K562 (cell line): ENCODE results near the gene KCNAB1. TPM values are rescaled to one million over a fixed set of nuclear protein-coding genes. Genes with fewer than 3 reads are reported as not detected.

Experiments used
- ATAC-seq: fragments of 200-7000 bp; cut with Tn5 transposase; 3 replicates; pipeline ENCODE4 v1.9.1; 2020; ENCODE audit warnings: moderate library complexity
- BruUV-seq: library from RNA; stranded (reverse); fragments of 400-500 nt; replicated peaks from 2 replicates; lab custom pipeline; 2021; lab: Mats Ljungman, UMichigan
- CTCF ChIA-PET: fragments of 300-600 bp; formaldehyde crosslinking; extraction: SDS; loops from one replicate; lab custom pipeline; 2021; ENCODE audit warnings: low intra/inter-chr PET ratio; lab: Yijun Ruan, JAX
- POLR2A ChIA-PET: fragments of 300-600, 350-650 bp; sonication (Branson Sonifier 250); formaldehyde crosslinking; extraction: SDS; loops from one replicate; lab custom pipeline; 2021; ENCODE audit warnings: antibody characterized with exemption, inconsistent platforms; lab: Yijun Ruan, JAX
- DNase-seq, 4 experiments: peaks; one replicate each; pipeline versions ENCODE4 v3.0.0 to v3.0.0-alpha.2; 2011 to 2018; ENCODE audit warnings: low spot score in 3 of 4, mixed read lengths in 3 of 4; ENCODE audit errors: extremely low read depth in 1 of 4
- FAIRE-seq: peaks from 2 replicates; lab custom pipeline; 2011; peaks lifted over from hg19 to GRCh38; lab: Jason Lieb, UNC
- H2AFZ ChIP-seq: 2 replicates; pipeline ENCODE4 v1.6.0; 2011; ENCODE audit warnings: low read depth, low read length, control low read depth, inconsistent platforms
- H3K27ac ChIP-seq: fragments of 200-600 bp; 3 replicates; pipeline ENCODE4 v1.8.0; 2011; ENCODE audit warnings: low read depth, mild to moderate bottlenecking, control low read depth, inconsistent platforms, low read length, moderate library complexity, mixed read lengths; ENCODE audit errors: extremely low read depth
- H3K27me3 ChIP-seq, 2 experiments: fragments of 300-600 bp in 1 of 2; 2 replicates in 1 of 2; 3 replicates in 1 of 2; pipeline versions ENCODE4 v1.6.0 to v1.8.0; 2011; ENCODE audit warnings: inconsistent platforms in 2 of 2, low read length in 2 of 2, mild to moderate bottlenecking in 1 of 2, mixed read lengths in 1 of 2, moderate library complexity in 1 of 2; ENCODE audit not compliant: control insufficient read depth in 2 of 2, insufficient read depth in 2 of 2
- H3K36me3 ChIP-seq: fragments of 300-600 bp; 3 replicates; pipeline ENCODE4 v1.8.0; 2011; ENCODE audit warnings: mild to moderate bottlenecking, low read length, inconsistent platforms; ENCODE audit not compliant: control insufficient read depth, insufficient read depth
- H3K4me1 ChIP-seq, 2 experiments: fragments of 200-600 bp in 1 of 2; replicated peaks in 1 of 2; 2 replicates in 1 of 2; 3 replicates in 1 of 2; pipeline versions ENCODE4 v1.5.1 to v1.8.0; 2011; ENCODE audit warnings: inconsistent platforms in 2 of 2, low read length in 2 of 2, mild to moderate bottlenecking in 1 of 2, mixed read lengths in 1 of 2, moderate library complexity in 1 of 2; ENCODE audit not compliant: control insufficient read depth in 2 of 2, insufficient read depth in 2 of 2
- H3K4me2 ChIP-seq: 2 replicates; pipeline ENCODE4 v1.6.1; 2011; ENCODE audit warnings: low read length, control low read depth, inconsistent platforms, mixed read lengths; ENCODE audit not compliant: insufficient read depth
- H3K4me3 ChIP-seq: fragments of 200-600 bp; sonication (generic), shearing (Covaris generic); 2 replicates; pipeline ENCODE4 v1.5.1; 2016; ENCODE audit warnings: control low read depth, inconsistent platforms
- H3K79me2 ChIP-seq: fragments of 200-600 bp; 3 replicates; pipeline ENCODE4 v1.8.0; 2011; ENCODE audit warnings: low read length, inconsistent platforms; ENCODE audit not compliant: control insufficient read depth, insufficient read depth
- H3K9ac ChIP-seq, 2 experiments: 2 replicates each; pipeline versions ENCODE4 v1.6.0 to v1.6.1; 2011; ENCODE audit warnings: low read depth in 2 of 2, low read length in 2 of 2, control low read depth in 1 of 2, inconsistent platforms in 1 of 2, mild to moderate bottlenecking in 1 of 2, mixed read lengths in 1 of 2; ENCODE audit not compliant: insufficient read depth in 1 of 2
- H3K9me1 ChIP-seq: one replicate; pipeline ENCODE4 v1.6.0; 2011; ENCODE audit warnings: inconsistent platforms, mild to moderate bottlenecking, low read length, moderate library complexity; ENCODE audit not compliant: control insufficient read depth, insufficient read depth
- H3K9me3 ChIP-seq: replicated peaks from 2 replicates; pipeline ENCODE4 v1.5.1; 2011; ENCODE audit warnings: low read depth, low read length, inconsistent platforms; ENCODE audit not compliant: control insufficient read depth, insufficient read depth
- H4K20me1 ChIP-seq: replicated peaks from 2 replicates; pipeline ENCODE4 v1.6.1; 2011; ENCODE audit warnings: low read length, inconsistent platforms, mixed read lengths; ENCODE audit not compliant: control insufficient read depth, insufficient read depth
- ARID3A ChIP-seq: IDR thresholded peaks from 2 replicates; pipeline ENCODE4 v1.6.1; 2012; ENCODE audit warnings: low read depth, low read length, improper control_type of control experiment, borderline replicate concordance
- CEBPB ChIP-seq: fragments of 450-650 bp; IDR thresholded peaks from 2 replicates; pipeline ENCODE4 v1.6.1; 2016; ENCODE audit warnings: missing genetic modification characterization, missing compliant biosample characterization
- CREB5 ChIP-seq: fragments of 250-450 bp; sonication (Bioruptor Pico); IDR thresholded peaks from 2 replicates; pipeline ENCODE4 v1.5.0; 2020; ENCODE audit warnings: mild to moderate bottlenecking
- EWSR1 ChIP-seq: fragments of 450-650 bp; IDR thresholded peaks from 2 replicates; pipeline ENCODE4 v1.6.1; 2018; ENCODE audit warnings: borderline replicate concordance, mild to moderate bottlenecking, low read depth, moderate library complexity; ENCODE audit not compliant: partially characterized antibody
- FOXJ3 ChIP-seq: sonication (generic); formaldehyde crosslinking; IDR thresholded peaks from 2 replicates; pipeline ENCODE4 v1.4.0; 2020; ENCODE audit warnings: mild to moderate bottlenecking, missing genetic modification reagents
- FOXP4 ChIP-seq: sonication (generic); formaldehyde crosslinking; IDR thresholded peaks from 2 replicates; pipeline ENCODE4 v1.8.0; 2022; ENCODE audit warnings: mild to moderate bottlenecking, missing genetic modification reagents, borderline replicate concordance
- HNRNPK ChIP-seq: fragments of 200-400 bp; formaldehyde crosslinking; IDR thresholded peaks from one replicate; pipeline ENCODE4 v1.6.1; 2018; ENCODE audit warnings: mild to moderate bottlenecking, low read depth, low read length; ENCODE audit not compliant: poor library complexity, severe bottlenecking
- MCM2 ChIP-seq: fragments of 450-650 bp; IDR thresholded peaks from 2 replicates; pipeline ENCODE4 v1.6.1; 2017; ENCODE audit warnings: low read depth, mild to moderate bottlenecking
- RCOR1 ChIP-seq, 2 experiments: IDR thresholded peaks; 2 replicates each; pipeline ENCODE4 v1.6.1; 2012; ENCODE audit warnings: low read depth in 2 of 2, low read length in 2 of 2, borderline replicate concordance in 1 of 2, improper control_type of control experiment in 1 of 2
- SNRNP70 ChIP-seq: fragments of 200-400 bp; formaldehyde crosslinking; optimal IDR thresholded peaks from 2 replicates; pipeline ENCODE3; 2017; ENCODE audit warnings: low read depth, low read length
- WGBS: fragments of 100-300 bp; shearing (Covaris generic); methylation state at CpG from one replicate; pipeline ENCODE4 v1.1.6; 2016; ENCODE audit warnings: low coverage, mixed read lengths; ENCODE audit not compliant: insufficient coverage; ENCODE audit errors: missing lambda C conversion rate; 5-methylcytosine and 5-hydroxymethylcytosine counted together
- in situ Hi-C: fragments of 300-500 bp; cut with MboI; formaldehyde crosslinking; loops from 4 replicates; pipeline ENCODE4 v1.15.0; 2018; ENCODE audit warnings: inconsistent platforms, mixed read lengths
- intact Hi-C: fragments of 100-400 bp; cut with micrococcal nuclease; formaldehyde crosslinking; loops from 2 replicates; pipeline ENCODE4 v1.14.2; 2022
- polyA plus RNA-seq, 8 experiments: library from polyadenylated mRNA; depleted of rRNA in 4 of 8; stranded (reverse) in 5 of 8; unstranded in 3 of 8; fragments of >200 nt; fragmentation: Nextera tagmentation in 2 of 8; fragmentation: Illumina TruSeq in 1 of 8; extraction: Ambion mirVana in 2 of 8; extraction: Trizol in 1 of 8; gene quantifications; 2 replicates each; pipeline versions ENCODE4 v1.2.1 to v1.2.3, GENCODE V29; 2011 to 2014; ENCODE audit warnings: inconsistent platforms in 1 of 8, missing spikeins in 1 of 8
- total RNA-seq, 7 experiments: library from RNA; depleted of rRNA in 6 of 7; stranded (reverse); fragments of >200 nt in 6 of 7; fragmentation: Illumina TruSeq in 2 of 7; extraction: Trizol in 2 of 7; gene quantifications; 2 replicates each; pipeline versions ENCODE4 v1.2.1 to v1.2.3, GENCODE V29; 2011 to 2021; ENCODE audit warnings: low replicate concordance in 1 of 7

KCNAB1 gene
- total and polyA plus RNA-seq, 9 of the 15 experiments (the other 6 are each of a cell fraction or from before 2014, with no cell fraction given), result 0.14 to 1.2 (median 0.51) TPM

GRCh38 chr3:156421534-156421933 is 301.2 kb downstream of the KCNAB1 start:
- TF ChIP-seq FOXJ3 (CRISPR knock-in tag) (no peak), ARID3A (no peak), HNRNPK (no peak), EWSR1 (no peak), CREB5 (CRISPR knock-in tag) (no peak), SNRNP70 (no peak), RCOR1 (IDR thresholded peaks at IDR 0.05; ENCODE audit: borderline replicate concordance in 1 of 2, low read depth in 2 of 2, low read length in 2 of 2) (no peak), CEBPB (tag) (no peak), MCM2 (no peak), FOXP4 (CRISPR knock-in tag) (no peak)
- TF ChIP-seq, all 486 proteins: peak for 0
- 0% methylated on average over 4 of the region's 4 CpGs for WGBS
- no peaks in the 10 kb centered on the region for H3K4me1 ChIP-seq
- no peaks in the 10 kb centered on the region for H3K9me3 ChIP-seq
- ATAC-seq (no peak), DNase-seq (no peak), FAIRE-seq (no peak)
- no peak overlapping the region for H3K9ac ChIP-seq
- no peak overlapping the region for H2AFZ ChIP-seq
- no peak overlapping the region for H3K27ac ChIP-seq
- ChIA-PET CTCF (no interaction called here), POLR2A (no interaction called here)
- no peaks in the 10 kb centered on the region for H3K9me1 ChIP-seq
- no peaks in the 10 kb centered on the region for H4K20me1 ChIP-seq
- peaks cover 0 to 6% of the 10 kb centered on the region in 2 experiments; a peak in 3 of 5 replicates for H3K27me3 ChIP-seq
- no peaks in the 10 kb centered on the region for H3K36me3 ChIP-seq
- in situ Hi-C loops (no loop called here), intact Hi-C loops (no loop called here)
- H3K4me3 ChIP-seq, result no peak overlapping the region
- BruUV-seq, result no TSS peak
- no peak overlapping the region for H3K4me2 ChIP-seq
- no peaks in the 10 kb centered on the region for H3K79me2 ChIP-seq
